Cerebellar nuclear complex (tissue), 1 donor: ENCODE measurements around the gene FHIT.

Experiments
- DNase-seq, 2 experiments: peaks; one replicate each; lab custom pipeline; 2025; lab: John Stamatoyannopoulos, UW

The FHIT gene

GRCh38 chr3:60835796-60836195 lies 415.5 kb downstream of the FHIT start:
- no peak for DNase-seq

GRCh38 chr3:60829058-60829457 lies 422.2 kb downstream of the FHIT start:
- no peak for DNase-seq

GRCh38 chr3:60827666-60828065 lies 423.6 kb downstream of the FHIT start:
- no peak for DNase-seq

GRCh38 chr3:60826511-60826910 lies 424.7 kb downstream of the FHIT start:
- no peak for DNase-seq

- DNase-seq: no peak
These were observed 438.8 kb downstream of the FHIT start for GRCh38 chr3:60812502-60812901.

- no peak for DNase-seq
These were observed 440.4 kb downstream of the FHIT start for GRCh38 chr3:60810881-60811280.

GRCh38 chr3:60809857-60810610 lies 441.2 kb downstream of the FHIT start:
- DNase-seq: no peak

GRCh38 chr3:60803216-60804173 lies 447.8 kb downstream of the FHIT start:
- no peak for DNase-seq

- no peak for DNase-seq
These were observed 449.9 kb downstream of the FHIT start for GRCh38 chr3:60801307-60801706.

- no peak for DNase-seq
These were observed 452.8 kb downstream of the FHIT start for GRCh38 chr3:60798456-60798855.

GRCh38 chr3:60792249-60792852 lies 458.9 kb downstream of the FHIT start:
- DNase-seq: no peak

GRCh38 chr3:60788185-60788584 lies 463.1 kb downstream of the FHIT start:
- DNase-seq: no peak

- no peak for DNase-seq
These were observed 469.3 kb downstream of the FHIT start for GRCh38 chr3:60781935-60782334.

- no peak for DNase-seq
These were observed 471.6 kb downstream of the FHIT start for GRCh38 chr3:60779637-60780036.

- no peak for DNase-seq
These were observed 475.3 kb downstream of the FHIT start for GRCh38 chr3:60775985-60776384.

GRCh38 chr3:60774617-60775016 lies 476.6 kb downstream of the FHIT start:
- no peak for DNase-seq

GRCh38 chr3:60772584-60772983 lies 478.7 kb downstream of the FHIT start:
- DNase-seq: no peak

- DNase-seq: no peak
These were observed 479.5 kb downstream of the FHIT start for GRCh38 chr3:60771766-60772165.

GRCh38 chr3:60770532-60770931 lies 480.7 kb downstream of the FHIT start:
- no peak for DNase-seq

- DNase-seq: no peak
These were observed 483.7 kb downstream of the FHIT start for GRCh38 chr3:60767536-60767935.

- DNase-seq: no peak
These were observed 485.5 kb downstream of the FHIT start for GRCh38 chr3:60765776-60766175.

- DNase-seq: no peak
These were observed 486.4 kb downstream of the FHIT start for GRCh38 chr3:60764870-60765269.

GRCh38 chr3:60760145-60760544 lies 491.1 kb downstream of the FHIT start:
- DNase-seq: no peak
